ENCODE measurements around the gene CD163L1.

Gene CD163L1

DNA sequence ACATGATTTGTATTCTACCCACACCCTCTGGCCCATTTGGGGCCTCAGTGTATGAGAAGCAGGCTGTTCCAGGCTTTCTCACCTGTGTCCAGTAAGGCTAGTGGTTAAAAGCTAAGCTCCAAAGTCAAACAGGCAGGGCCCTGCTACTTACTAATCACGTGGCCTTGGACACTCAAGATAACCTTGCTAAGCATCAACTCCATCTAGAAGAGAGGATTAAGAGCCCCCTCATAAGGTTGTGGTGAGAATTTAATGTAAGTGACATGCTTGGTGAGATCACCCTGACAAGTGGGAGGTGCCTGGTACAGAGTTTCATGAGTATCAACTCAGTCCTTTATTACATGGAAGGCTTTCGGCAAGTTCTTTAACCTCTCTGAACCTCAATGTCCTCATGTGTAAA, 122.3 kb downstream of the CD163L1 start:
- DNase-seq = no peak

- DNase-seq = no peak
Observed at GRCh38 chr12:7319930-7320329, 124.0 kb downstream of the CD163L1 start.

- no peak for DNase-seq
Observed at GRCh38 chr12:7310070-7310469, 133.9 kb downstream of the CD163L1 start.

Measured in stimulated activated CD4-positive, alpha-beta T cell treated with anti-CD3 and anti-CD28 coated beads, Interleukin-15, amount 100 ng/mL, for 24 hours (primary cell).